IMR-90 (cell line): ENCODE results near the gene CBX8. TPM values are rescaled to one million over a fixed set of nuclear protein-coding genes. Genes with fewer than 3 reads are reported as not detected.

ENCODE experiments used
- ATAC-seq: fragments of 200-7000 bp; cut with Tn5 transposase; 2 replicates; pipeline ENCODE4 v1.9.1; 2020; ENCODE audit warnings: low read depth, mild to moderate bottlenecking, moderate library complexity
- BruUV-seq: library from RNA; stranded (reverse); fragments of 400-500 nt; replicated peaks from 2 replicates; lab custom pipeline; 2021; lab: Mats Ljungman, UMichigan
- CTCF ChIA-PET: fragments of 300-600 bp; formaldehyde crosslinking; extraction: SDS; loops from one replicate; lab custom pipeline; 2021; ENCODE audit warnings: antibody characterized with exemption; lab: Yijun Ruan, JAX
- POLR2A ChIA-PET: fragments of 300-600 bp; sonication (Branson Sonifier 250); formaldehyde crosslinking; loops from one replicate; lab custom pipeline; 2022; ENCODE audit warnings: antibody characterized with exemption; ENCODE audit not compliant: unreplicated experiment; lab: Charles Lee
- DNase-seq: peaks from one replicate; pipeline ENCODE4 v3.0.0; 2013
- H2AFZ ChIP-seq: replicated peaks from 2 replicates; pipeline ENCODE3; 2013; ENCODE audit warnings: low read length, mild to moderate bottlenecking; ENCODE audit not compliant: poor library complexity
- H2AK5ac ChIP-seq: 2 replicates; pipeline ENCODE4 v1.6.1; 2013; ENCODE audit warnings: low read depth, low read length, inconsistent platforms
- H2AK9ac ChIP-seq: replicated peaks from 2 replicates; pipeline ENCODE3; 2013; ENCODE audit warnings: mild to moderate bottlenecking, low read depth, low read length, moderate library complexity; ENCODE audit not compliant: poor library complexity
- H2BK120ac ChIP-seq: 2 replicates; pipeline ENCODE4 v1.6.1; 2013; ENCODE audit warnings: low read depth, low read length, inconsistent platforms
- H2BK15ac ChIP-seq: 3 replicates; pipeline ENCODE4 v1.6.1; 2013; ENCODE audit warnings: low read depth, low read length, inconsistent platforms
- H2BK20ac ChIP-seq: 2 replicates; pipeline ENCODE4 v1.6.1; 2013; ENCODE audit warnings: low read depth, mild to moderate bottlenecking, inconsistent platforms, low read length, moderate library complexity
- H2BK5ac ChIP-seq: 2 replicates; pipeline ENCODE4 v1.6.1; 2013; ENCODE audit warnings: mild to moderate bottlenecking, low read depth, low read length, inconsistent platforms; ENCODE audit not compliant: poor library complexity, severe bottlenecking
- H3K14ac ChIP-seq: replicated peaks from 2 replicates; pipeline ENCODE4 v1.6.1; 2013; ENCODE audit warnings: low read depth, low read length, inconsistent platforms
- H3K18ac ChIP-seq: 2 replicates; pipeline ENCODE4 v1.6.1; 2013; ENCODE audit warnings: low read depth, low read length, control low read depth
- H3K23ac ChIP-seq: 2 replicates; pipeline ENCODE4 v1.6.1; 2013; ENCODE audit warnings: low read depth, low read length, inconsistent platforms
- H3K27ac ChIP-seq: 2 replicates; pipeline ENCODE4 v1.5.1; 2013; ENCODE audit warnings: mild to moderate bottlenecking, control low read depth, low read length; ENCODE audit not compliant: insufficient read depth
- H3K27me3 ChIP-seq: 2 replicates; pipeline ENCODE4 v1.6.1; 2013; ENCODE audit warnings: low read length; ENCODE audit not compliant: control insufficient read depth, insufficient read depth
- H3K36me3 ChIP-seq: 2 replicates; pipeline ENCODE4 v1.6.1; 2013; ENCODE audit warnings: low read length, mixed read lengths; ENCODE audit not compliant: control insufficient read depth, insufficient read depth
- H3K4ac ChIP-seq: 2 replicates; pipeline ENCODE4 v1.6.1; 2013; ENCODE audit warnings: low read depth, low read length, inconsistent platforms
- H3K4me1 ChIP-seq: 2 replicates; pipeline ENCODE4 v1.6.1; 2013; ENCODE audit warnings: low read length, mixed read lengths; ENCODE audit not compliant: control insufficient read depth, insufficient read depth
- H3K4me2 ChIP-seq: 2 replicates; pipeline ENCODE4 v1.6.1; 2013; ENCODE audit warnings: low read depth, mild to moderate bottlenecking, control low read depth, low read length, moderate library complexity
- H3K4me3 ChIP-seq: 2 replicates; pipeline ENCODE4 v1.5.1; 2013; ENCODE audit warnings: low read depth, mild to moderate bottlenecking, control low read depth, low read length, moderate library complexity; ENCODE audit not compliant: insufficient read depth
- H3K56ac ChIP-seq: 2 replicates; pipeline ENCODE4 v1.6.1; 2013; ENCODE audit warnings: low read length, inconsistent platforms; ENCODE audit not compliant: insufficient read depth; ENCODE audit errors: extremely low read depth
- H3K79me1 ChIP-seq, 2 experiments: 2 replicates each; pipeline ENCODE4 v1.6.1; 2013; ENCODE audit warnings: low read length in 2 of 2, inconsistent platforms in 1 of 2, low read depth in 1 of 2
- H3K9ac ChIP-seq: 2 replicates; pipeline ENCODE4 v1.6.1; 2013; ENCODE audit warnings: low read depth, low read length, control low read depth
- H3K9me1 ChIP-seq: 2 replicates; pipeline ENCODE4 v1.6.1; 2013; ENCODE audit warnings: low read length, inconsistent platforms; ENCODE audit not compliant: insufficient read depth
- H3K9me3 ChIP-seq: 2 replicates; pipeline ENCODE4 v1.6.1; 2013; ENCODE audit warnings: low read length; ENCODE audit not compliant: control insufficient read depth, insufficient read depth
- H4K20me1 ChIP-seq: 2 replicates; pipeline ENCODE4 v1.6.1; 2013; ENCODE audit warnings: low read length, inconsistent platforms; ENCODE audit not compliant: insufficient read depth
- H4K5ac ChIP-seq: 2 replicates; pipeline ENCODE4 v1.6.1; 2013; ENCODE audit warnings: mild to moderate bottlenecking, low read depth, low read length, control low read depth
- H4K8ac ChIP-seq, 2 experiments: 2 replicates each; pipeline ENCODE4 v1.6.1; 2013; ENCODE audit warnings: low read depth in 2 of 2, low read length in 2 of 2, control low read depth in 1 of 2, inconsistent platforms in 1 of 2
- H4K91ac ChIP-seq: 2 replicates; pipeline ENCODE4 v1.6.1; 2013; ENCODE audit warnings: low read depth, low read length, inconsistent platforms; ENCODE audit not compliant: insufficient read depth
- MAFK ChIP-seq: IDR thresholded peaks from 2 replicates; pipeline ENCODE4 v1.6.1; 2012; ENCODE audit warnings: low read depth, low read length, improper control_type of control experiment
- MAZ ChIP-seq: IDR thresholded peaks from 2 replicates; pipeline ENCODE4 v1.6.1; 2012; ENCODE audit warnings: low read depth, mild to moderate bottlenecking, low read length, improper control_type of control experiment, moderate library complexity, borderline replicate concordance
- POLR2A ChIP-seq: IDR thresholded peaks from 2 replicates; pipeline ENCODE4 v1.6.1; 2012; ENCODE audit warnings: mild to moderate bottlenecking, low read depth, low read length
- RAD21 ChIP-seq: IDR thresholded peaks from 2 replicates; pipeline ENCODE4 v1.6.1; 2012; ENCODE audit warnings: low read length, improper control_type of control experiment
- SMC3 ChIP-seq: fragments of 150-350 bp; IDR thresholded peaks from 2 replicates; pipeline ENCODE4 v1.6.1; 2016; ENCODE audit warnings: low read depth, mild to moderate bottlenecking, antibody characterized with exemption, low read length, moderate library complexity
- WGBS, 2 experiments: methylation state at CpG; one replicate each; pipeline versions ENCODE4 v1.1.5 to v1.1.7; 2013; ENCODE audit warnings: missing lambda C conversion rate in 2 of 2; ENCODE audit not compliant: insufficient read length in 1 of 2; ENCODE audit errors: extremely low coverage in 2 of 2; 5-methylcytosine and 5-hydroxymethylcytosine counted together
- dilution Hi-C: fragments of 300-500 bp; cut with HindIII; formaldehyde crosslinking; loops from one replicate; pipeline ENCODE4 v1.14.3; 2018; ENCODE audit warnings: low sequenced_read_pairs; ENCODE audit not compliant: unreplicated experiment
- in situ Hi-C: fragments of 300-500 bp; cut with MboI; formaldehyde crosslinking; loops from 3 replicates; pipeline ENCODE4 v1.14.3; 2019; ENCODE audit warnings: low sequenced_read_pairs, inconsistent platforms, mixed read lengths
- intact Hi-C: fragments of 100-400 bp; cut with micrococcal nuclease; formaldehyde crosslinking; loops from 2 replicates; pipeline ENCODE4 v1.10.0; 2022
- polyA plus RNA-seq, 3 experiments: library from polyadenylated mRNA; depleted of rRNA; stranded (reverse); fragments of >200 nt; gene quantifications; 2 replicates each; pipeline ENCODE4 v1.2.3, GENCODE V29; 2012; ENCODE audit warnings: low replicate concordance in 1 of 3
- total RNA-seq: library from RNA; depleted of rRNA; stranded (reverse); fragments of >200 nt; gene quantifications from 2 replicates; pipeline ENCODE4 v1.2.3, GENCODE V29; 2012
- TF ChIP-seq, protein P1 (sequence below): conservative IDR thresholded peaks from 2 replicates; pipeline ENCODE4 v1.5.1; 2012; ENCODE audit warnings: mild to moderate bottlenecking, low read depth, low read length, improper control_type of control experiment

The CBX8 gene
- total and polyA plus RNA-seq, 2 of the 4 experiments (the other 2 are of a cell fraction) = 3.2 to 5.4 TPM

DNA sequence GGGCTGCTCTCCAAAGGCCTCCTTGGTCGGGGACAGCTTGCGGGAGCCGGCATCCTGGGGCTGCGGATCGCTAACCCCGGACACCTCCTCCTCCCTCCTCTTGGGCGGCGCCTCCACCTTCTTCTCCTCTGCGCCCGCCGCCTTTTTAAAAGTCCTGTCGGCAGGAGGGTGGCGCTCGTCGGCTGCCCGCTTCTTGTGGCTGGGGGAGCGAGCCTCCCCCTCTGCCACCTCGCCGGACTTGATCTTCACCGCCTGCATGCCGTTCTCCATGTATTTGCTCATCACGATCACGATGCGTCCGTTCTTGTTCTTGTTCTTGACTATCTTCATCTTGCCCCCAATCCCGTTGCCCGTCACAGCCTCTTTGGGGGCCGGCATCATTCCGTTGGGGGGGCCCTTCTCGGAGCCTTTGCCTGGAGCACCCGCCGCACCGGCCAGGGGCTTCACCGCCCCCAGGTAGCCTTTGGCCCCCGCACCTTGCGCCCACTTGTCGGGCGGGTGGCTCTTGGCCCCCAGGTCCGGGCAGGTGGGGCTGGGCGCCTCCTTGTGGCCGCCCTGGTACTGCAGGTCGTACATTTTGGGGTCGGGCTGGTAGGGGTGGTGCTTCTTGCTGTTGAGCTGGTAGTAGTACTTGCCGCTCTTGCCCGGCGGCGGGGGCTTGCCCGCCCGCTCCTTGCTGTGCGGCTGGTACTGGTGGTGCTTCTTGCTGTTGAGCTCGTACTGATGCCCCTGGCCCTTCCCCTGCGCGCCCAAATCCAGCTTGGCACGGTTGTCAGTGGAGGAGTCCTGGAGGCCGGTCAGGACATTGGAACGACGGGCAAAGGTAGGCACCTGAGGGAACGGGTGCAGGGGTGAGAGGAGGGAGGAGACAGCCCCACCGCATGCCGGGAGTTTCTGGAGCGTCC is 37.9 kb upstream of the CBX8 start:
- no peak overlapping the region for H2BK5ac ChIP-seq
- no peak overlapping the region for H3K4me3 ChIP-seq
- no peaks in the 10 kb centered on the region; the same call in 1 of the 2 replicates for H3K27me3 ChIP-seq
- no peak overlapping the region for H2BK15ac ChIP-seq
- H3K23ac ChIP-seq = no peak overlapping the region
- H4K20me1 ChIP-seq = peaks cover 59% of the 10 kb centered on the region
- peaks cover 21% of the 10 kb centered on the region; the same call in 1 of the 2 replicates for H3K36me3 ChIP-seq
- H4K8ac ChIP-seq = no peak overlapping the region
- CTCF ChIA-PET = interaction anchor here (0.7 to 1.1 kb wide), 4 partner anchors 9 to 19 kb away, joined by 3 read pairs; no protein-coding TSS in a partner anchor
- intact Hi-C loops (loop anchor here (5.0 kb wide), 1 partner anchor 88 kb away; no protein-coding TSS in a partner anchor), dilution Hi-C loops (no loop called here), in situ Hi-C loops (no loop called here)
- H4K5ac ChIP-seq = no peak overlapping the region
- peaks cover 10 to 54% of the 10 kb centered on the region in 2 experiments for H3K79me1 ChIP-seq
- no peak overlapping the region for H3K14ac ChIP-seq
- ATAC-seq (no peak), DNase-seq (no peak)
- no peak overlapping the region for H2AFZ ChIP-seq
- H3K4ac ChIP-seq = no peak overlapping the region
- POLR2A ChIA-PET = no interaction called here
- no peak overlapping the region for H3K9ac ChIP-seq
- H2BK120ac ChIP-seq = no peak overlapping the region
- 87% methylated on average over 41 of the region's 61 CpGs; no CpG with 5 or more reads in 1 of the 2 experiments for WGBS, 2 experiments
- peak overlapping the region; percentile 55 for H2AK9ac ChIP-seq
- no TSS peak for BruUV-seq
- H3K27ac ChIP-seq = no peak overlapping the region
- H3K4me2 ChIP-seq = no peak overlapping the region
- H3K56ac ChIP-seq = no peak overlapping the region
- TF ChIP-seq MAZ (peak; percentile 59; the same call in 1 of the 2 replicates), MAFK (no peak), POLR2A (no peak), SMC3 (peak; percentile 52), RAD21 (peak; percentile 47)
- TF ChIP-seq, protein P1, sequence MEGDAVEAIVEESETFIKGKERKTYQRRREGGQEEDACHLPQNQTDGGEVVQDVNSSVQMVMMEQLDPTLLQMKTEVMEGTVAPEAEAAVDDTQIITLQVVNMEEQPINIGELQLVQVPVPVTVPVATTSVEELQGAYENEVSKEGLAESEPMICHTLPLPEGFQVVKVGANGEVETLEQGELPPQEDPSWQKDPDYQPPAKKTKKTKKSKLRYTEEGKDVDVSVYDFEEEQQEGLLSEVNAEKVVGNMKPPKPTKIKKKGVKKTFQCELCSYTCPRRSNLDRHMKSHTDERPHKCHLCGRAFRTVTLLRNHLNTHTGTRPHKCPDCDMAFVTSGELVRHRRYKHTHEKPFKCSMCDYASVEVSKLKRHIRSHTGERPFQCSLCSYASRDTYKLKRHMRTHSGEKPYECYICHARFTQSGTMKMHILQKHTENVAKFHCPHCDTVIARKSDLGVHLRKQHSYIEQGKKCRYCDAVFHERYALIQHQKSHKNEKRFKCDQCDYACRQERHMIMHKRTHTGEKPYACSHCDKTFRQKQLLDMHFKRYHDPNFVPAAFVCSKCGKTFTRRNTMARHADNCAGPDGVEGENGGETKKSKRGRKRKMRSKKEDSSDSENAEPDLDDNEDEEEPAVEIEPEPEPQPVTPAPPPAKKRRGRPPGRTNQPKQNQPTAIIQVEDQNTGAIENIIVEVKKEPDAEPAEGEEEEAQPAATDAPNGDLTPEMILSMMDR = peak; percentile 56
- no peak overlapping the region for H4K91ac ChIP-seq
- no peak overlapping the region for H2BK20ac ChIP-seq
- peaks cover 6% of the 10 kb centered on the region; the same call in 1 of the 2 replicates for H3K9me1 ChIP-seq
- H2AK5ac ChIP-seq = no peak overlapping the region
- no peaks in the 10 kb centered on the region for H3K9me3 ChIP-seq
- peaks cover 22% of the 10 kb centered on the region for H3K4me1 ChIP-seq
- H3K18ac ChIP-seq = no peak overlapping the region
